HUES48 (cell line): ENCODE measurements around the gene FAM20C.

Experiments used
- H3K27ac ChIP-seq: one replicate; pipeline ENCODE4 v1.7.0; 2013; ENCODE audit warnings: low read depth, low read length, inconsistent platforms
- H3K27me3 ChIP-seq: 2 replicates; pipeline ENCODE4 v1.6.1; 2013; ENCODE audit warnings: mild to moderate bottlenecking, low read length; ENCODE audit not compliant: control insufficient read depth, insufficient read depth
- H3K36me3 ChIP-seq: 2 replicates; pipeline ENCODE4 v1.6.1; 2013; ENCODE audit warnings: low read length; ENCODE audit not compliant: control insufficient read depth, insufficient read depth
- H3K4me1 ChIP-seq: 2 replicates; pipeline ENCODE4 v1.6.1; 2013; ENCODE audit warnings: mild to moderate bottlenecking, low read length; ENCODE audit not compliant: control insufficient read depth, insufficient read depth
- H3K4me3 ChIP-seq: 2 replicates; pipeline ENCODE4 v1.5.1; 2013; ENCODE audit warnings: mild to moderate bottlenecking, low read depth, low read length
- H3K9ac ChIP-seq: 2 replicates; pipeline ENCODE4 v1.6.1; 2013; ENCODE audit warnings: mild to moderate bottlenecking, low read depth, low read length, moderate library complexity
- H3K9me3 ChIP-seq: 2 replicates; pipeline ENCODE4 v1.6.1; 2013; ENCODE audit warnings: low read length; ENCODE audit not compliant: control insufficient read depth, insufficient read depth

FAM20C gene

GRCh38 chr7:152702-153391, 39.5 kb upstream of the FAM20C start:
- Histone ChIP-seq H3K27me3 (no peaks in the 10 kb centered on the region), H3K4me1 (peaks cover 26% of the 10 kb centered on the region), H3K9me3 (no peaks in the 10 kb centered on the region), H3K36me3 (peaks cover 1% of the 10 kb centered on the region), H3K9ac (no peak overlapping the region), H3K27ac (no peak overlapping the region), H3K4me3 (no peak overlapping the region)

GRCh38 chr7:153604-154003, 38.8 kb upstream of the FAM20C start:
- H3K9me3 ChIP-seq = no peaks in the 10 kb centered on the region
- H3K4me1 ChIP-seq = peaks cover 21% of the 10 kb centered on the region
- no peaks in the 10 kb centered on the region for H3K36me3 ChIP-seq
- no peak overlapping the region for H3K4me3 ChIP-seq
- H3K27me3 ChIP-seq = no peaks in the 10 kb centered on the region
- H3K9ac ChIP-seq = no peak overlapping the region
- H3K27ac ChIP-seq = no peak overlapping the region

- H3K9me3 ChIP-seq = no peaks in the 10 kb centered on the region
- H3K4me3 ChIP-seq = no peak overlapping the region
- no peak overlapping the region for H3K27ac ChIP-seq
- peaks cover 20% of the 10 kb centered on the region for H3K4me1 ChIP-seq
- no peaks in the 10 kb centered on the region for H3K27me3 ChIP-seq
- no peaks in the 10 kb centered on the region for H3K36me3 ChIP-seq
- no peak overlapping the region for H3K9ac ChIP-seq
These were observed 38.1 kb upstream of the FAM20C start for GRCh38 chr7:154096-154799.

- Histone ChIP-seq H3K27ac (no peak overlapping the region), H3K9me3 (no peaks in the 10 kb centered on the region), H3K4me1 (peaks cover 11% of the 10 kb centered on the region), H3K9ac (no peak overlapping the region), H3K4me3 (no peak overlapping the region), H3K27me3 (no peaks in the 10 kb centered on the region), H3K36me3 (no peaks in the 10 kb centered on the region)
These were observed 36.9 kb upstream of the FAM20C start for GRCh38 chr7:155469-155900.

GRCh38 chr7:156111-157007, 36.0 kb upstream of the FAM20C start:
- Histone ChIP-seq H3K27me3 (no peaks in the 10 kb centered on the region), H3K4me1 (peaks cover 11% of the 10 kb centered on the region), H3K4me3 (no peak overlapping the region), H3K9ac (no peak overlapping the region), H3K9me3 (no peaks in the 10 kb centered on the region), H3K27ac (no peak overlapping the region), H3K36me3 (no peaks in the 10 kb centered on the region)

- Histone ChIP-seq H3K4me3 (no peak overlapping the region), H3K4me1 (peaks cover 11% of the 10 kb centered on the region)
These were observed 35.4 kb upstream of the FAM20C start for GRCh38 chr7:157008-157310.

GRCh38 chr7:157771-158625, 34.4 kb upstream of the FAM20C start:
- Histone ChIP-seq H3K27me3 (no peaks in the 10 kb centered on the region), H3K4me1 (peaks cover 11% of the 10 kb centered on the region), H3K9ac (no peak overlapping the region), H3K9me3 (no peaks in the 10 kb centered on the region), H3K36me3 (no peaks in the 10 kb centered on the region), H3K4me3 (no peak overlapping the region), H3K27ac (no peak overlapping the region)

More at GRCh38 chr7:157008-157310, 35.4 kb upstream of the FAM20C start:
- Histone ChIP-seq H3K36me3 (no peaks in the 10 kb centered on the region), H3K27ac (no peak overlapping the region), H3K27me3 (no peaks in the 10 kb centered on the region), H3K9me3 (no peaks in the 10 kb centered on the region), H3K9ac (no peak overlapping the region)

- no peak overlapping the region for H3K9ac ChIP-seq
- H3K4me3 ChIP-seq = no peak overlapping the region
These were observed 33.6 kb upstream of the FAM20C start for GRCh38 chr7:158771-159170.

GRCh38 chr7:159370-160270, 32.8 kb upstream of the FAM20C start:
- H3K4me3 ChIP-seq = no peak overlapping the region
- no peak overlapping the region for H3K27ac ChIP-seq
- H3K9me3 ChIP-seq = no peaks in the 10 kb centered on the region
- no peak overlapping the region for H3K9ac ChIP-seq
- peaks cover 11% of the 10 kb centered on the region for H3K4me1 ChIP-seq
- H3K27me3 ChIP-seq = no peaks in the 10 kb centered on the region
- H3K36me3 ChIP-seq = no peaks in the 10 kb centered on the region

More at GRCh38 chr7:158771-159170, 33.6 kb upstream of the FAM20C start:
- Histone ChIP-seq H3K36me3 (no peaks in the 10 kb centered on the region), H3K27me3 (no peaks in the 10 kb centered on the region), H3K9me3 (no peaks in the 10 kb centered on the region), H3K4me1 (peaks cover 11% of the 10 kb centered on the region), H3K27ac (no peak overlapping the region)
